SK-N-SH (cell line): ENCODE data around the gene MEF2C.

Source experiments
- CTCF ChIP-seq: fragments of 200-600 bp; sonication (generic); IDR thresholded peaks from 2 replicates; pipeline ENCODE4 v1.6.1; 2017; ENCODE audit warnings: antibody characterized with exemption, mild to moderate bottlenecking, moderate library complexity
- EP300 ChIP-seq, 2 experiments: IDR thresholded peaks; 2 replicates each; pipeline versions ENCODE4 v1.4.0 to v1.6.1; 2012; ENCODE audit warnings: borderline replicate concordance in 1 of 2, low read depth in 1 of 2, low read length in 1 of 2
- JUND ChIP-seq: IDR thresholded peaks from 2 replicates; pipeline ENCODE4 v1.4.0; 2012
- MEF2A ChIP-seq: IDR thresholded peaks from 2 replicates; pipeline ENCODE4 v1.4.0; 2012; ENCODE audit warnings: low read depth, borderline replicate concordance
- MXI1 ChIP-seq: IDR thresholded peaks from 2 replicates; pipeline ENCODE4 v1.6.1; 2012; ENCODE audit warnings: mild to moderate bottlenecking, low read depth, low read length, improper control_type of control experiment
- POLR2AphosphoS5 ChIP-seq: IDR thresholded peaks from 2 replicates; pipeline ENCODE4 v1.6.1; 2012; ENCODE audit warnings: low read depth, low read length
- RAD21 ChIP-seq: IDR thresholded peaks from 2 replicates; pipeline ENCODE4 v1.6.1; 2012; ENCODE audit warnings: mild to moderate bottlenecking, low read length
- RFX5 ChIP-seq: IDR thresholded peaks from 2 replicates; pipeline ENCODE4 v1.6.1; 2012; ENCODE audit warnings: mild to moderate bottlenecking, improper control_type of control experiment, low read length
- SIN3A ChIP-seq: IDR thresholded peaks from 2 replicates; pipeline ENCODE4 v1.6.1; 2012; ENCODE audit warnings: low read depth, mild to moderate bottlenecking, low read length, moderate library complexity, borderline replicate concordance
- TF ChIP-seq, protein P1 (sequence below): IDR thresholded peaks from 2 replicates; pipeline ENCODE4 v1.6.1; 2012; ENCODE audit warnings: mild to moderate bottlenecking, low read depth, low read length, moderate library complexity

- no peak for TF ChIP-seq CTCF
- TF ChIP-seq SIN3A = no peak
- TF ChIP-seq JUND = no peak
- TF ChIP-seq RAD21 = no peak
- no peak for TF ChIP-seq MEF2A
- TF ChIP-seq RFX5 = no peak
- TF ChIP-seq, protein P1, sequence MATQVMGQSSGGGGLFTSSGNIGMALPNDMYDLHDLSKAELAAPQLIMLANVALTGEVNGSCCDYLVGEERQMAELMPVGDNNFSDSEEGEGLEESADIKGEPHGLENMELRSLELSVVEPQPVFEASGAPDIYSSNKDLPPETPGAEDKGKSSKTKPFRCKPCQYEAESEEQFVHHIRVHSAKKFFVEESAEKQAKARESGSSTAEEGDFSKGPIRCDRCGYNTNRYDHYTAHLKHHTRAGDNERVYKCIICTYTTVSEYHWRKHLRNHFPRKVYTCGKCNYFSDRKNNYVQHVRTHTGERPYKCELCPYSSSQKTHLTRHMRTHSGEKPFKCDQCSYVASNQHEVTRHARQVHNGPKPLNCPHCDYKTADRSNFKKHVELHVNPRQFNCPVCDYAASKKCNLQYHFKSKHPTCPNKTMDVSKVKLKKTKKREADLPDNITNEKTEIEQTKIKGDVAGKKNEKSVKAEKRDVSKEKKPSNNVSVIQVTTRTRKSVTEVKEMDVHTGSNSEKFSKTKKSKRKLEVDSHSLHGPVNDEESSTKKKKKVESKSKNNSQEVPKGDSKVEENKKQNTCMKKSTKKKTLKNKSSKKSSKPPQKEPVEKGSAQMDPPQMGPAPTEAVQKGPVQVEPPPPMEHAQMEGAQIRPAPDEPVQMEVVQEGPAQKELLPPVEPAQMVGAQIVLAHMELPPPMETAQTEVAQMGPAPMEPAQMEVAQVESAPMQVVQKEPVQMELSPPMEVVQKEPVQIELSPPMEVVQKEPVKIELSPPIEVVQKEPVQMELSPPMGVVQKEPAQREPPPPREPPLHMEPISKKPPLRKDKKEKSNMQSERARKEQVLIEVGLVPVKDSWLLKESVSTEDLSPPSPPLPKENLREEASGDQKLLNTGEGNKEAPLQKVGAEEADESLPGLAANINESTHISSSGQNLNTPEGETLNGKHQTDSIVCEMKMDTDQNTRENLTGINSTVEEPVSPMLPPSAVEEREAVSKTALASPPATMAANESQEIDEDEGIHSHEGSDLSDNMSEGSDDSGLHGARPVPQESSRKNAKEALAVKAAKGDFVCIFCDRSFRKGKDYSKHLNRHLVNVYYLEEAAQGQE = no peak
- no peak for TF ChIP-seq EP300 (IDR thresholded peaks at IDR 0.05; ENCODE audit: borderline replicate concordance in 1 of 2, low read depth in 1 of 2, low read length in 1 of 2)
- no peak for TF ChIP-seq POLR2AphosphoS5
- no peak for TF ChIP-seq MXI1
Measured at GRCh38 chr5:88673253-88674105, 209.5 kb downstream of the MEF2C start.
